HG03558 (cell line): ENCODE results near the gene ZNF462.

Experiments used
- ATAC-seq: cut with Tn5 transposase; IDR thresholded peaks from one replicate; pipeline ENCODE4 v1.9.1; 2021; ENCODE audit warnings: moderate number of reproducible peaks; ENCODE audit not compliant: unreplicated experiment; ENCODE audit errors: extremely low read depth

Gene ZNF462

GRCh38 chr9:106860721-106861639, 2.0 kb upstream of the ZNF462 start:
- ATAC-seq: no peak

GRCh38 chr9:106861640-106862109, 1.3 kb upstream of the ZNF462 start:
- ATAC-seq: no peak

GRCh38 chr9:106862110-106862820, 701 bp upstream of the ZNF462 start:
- no peak for ATAC-seq

GRCh38 chr9:106864373-106865143, 1.6 kb downstream of the ZNF462 start:
- ATAC-seq: no peak

GRCh38 chr9:106866243-106866642, 3.3 kb downstream of the ZNF462 start:
- ATAC-seq: no peak

- no peak for ATAC-seq
Observed at GRCh38 chr9:106867286-106867685, 4.3 kb downstream of the ZNF462 start.

GRCh38 chr9:106868087-106868486, 5.1 kb downstream of the ZNF462 start:
- no peak for ATAC-seq

- ATAC-seq: no peak
Observed at GRCh38 chr9:106868565-106868964, 5.6 kb downstream of the ZNF462 start.

- no peak for ATAC-seq
Observed at GRCh38 chr9:106869028-106869427, 6.1 kb downstream of the ZNF462 start.

GRCh38 chr9:106869458-106869857, 6.5 kb downstream of the ZNF462 start:
- ATAC-seq: no peak

GRCh38 chr9:106872641-106873040, 9.7 kb downstream of the ZNF462 start:
- no peak for ATAC-seq

GRCh38 chr9:106874031-106874430, 11.1 kb downstream of the ZNF462 start:
- no peak for ATAC-seq

GRCh38 chr9:106874652-106875051, 11.7 kb downstream of the ZNF462 start:
- no peak for ATAC-seq

- ATAC-seq: no peak
Observed at GRCh38 chr9:106875529-106875928, 12.6 kb downstream of the ZNF462 start.

GRCh38 chr9:106877345-106877744, 14.4 kb downstream of the ZNF462 start:
- ATAC-seq: no peak

- no peak for ATAC-seq
Observed at GRCh38 chr9:106878081-106878837, 15.3 kb downstream of the ZNF462 start.

- no peak for ATAC-seq
Observed at GRCh38 chr9:106878934-106879333, 16.0 kb downstream of the ZNF462 start.

GRCh38 chr9:106879439-106879882, 16.5 kb downstream of the ZNF462 start:
- ATAC-seq: no peak

- ATAC-seq: no peak
Observed at GRCh38 chr9:106880081-106880480, 17.1 kb downstream of the ZNF462 start.

GRCh38 chr9:106880863-106881262, 17.9 kb downstream of the ZNF462 start:
- no peak for ATAC-seq
